Body of pancreas (tissue), 4 donors: ENCODE results near the gene TEP1.

Source experiments
- CTCF ChIP-seq, 7 experiments: fragments of 450-650 bp in 4 of 7; fragments of 200-600 bp in 3 of 7; sonication (generic) in 3 of 7; IDR thresholded peaks; one replicate each; pipeline ENCODE4 v1.5.1; 2016 to 2019; ENCODE audit warnings: antibody characterized with exemption in 7 of 7
- POLR2A ChIP-seq, 3 donors: fragments of 450-650 bp; IDR thresholded peaks; one replicate each; pipeline ENCODE4 v1.6.1; 2016; ENCODE audit warnings: antibody characterized with exemption in 3 of 3, mild to moderate bottlenecking in 2 of 3

GRCh38 chr14:20422886-20423285, 9.6 kb upstream of the TEP1 start:
- no peak for TF ChIP-seq CTCF (IDR thresholded peaks at IDR 0.05)
- no peak for TF ChIP-seq POLR2A (IDR thresholded peaks at IDR 0.05)
